GM21737 (cell line): ENCODE measurements around the gene SDK1.
A peak's percentile ranks its signal among the peaks of the same experiment; 100 is the strongest.

Experiments used
- ATAC-seq: cut with Tn5 transposase; IDR thresholded peaks from one replicate; pipeline ENCODE4 v1.9.1; 2021; ENCODE audit warnings: mild to moderate bottlenecking, moderate library complexity; ENCODE audit not compliant: unreplicated experiment

Gene SDK1

GRCh38 chr7:3289996-3290395, 11.1 kb upstream of the SDK1 start:
- no peak for ATAC-seq

- no peak for ATAC-seq
These were observed 8.4 kb upstream of the SDK1 start for GRCh38 chr7:3292694-3293093.

GRCh38 chr7:3294432-3295100, 6.5 kb upstream of the SDK1 start:
- no peak for ATAC-seq

GRCh38 chr7:3297105-3297819, 3.8 kb upstream of the SDK1 start:
- no peak for ATAC-seq

- ATAC-seq: no peak
These were observed 816 bp upstream of the SDK1 start for GRCh38 chr7:3300221-3300650.

- ATAC-seq: peak; percentile 19
These were observed 338 bp downstream of the SDK1 start for GRCh38 chr7:3301449-3301731.

- no peak for ATAC-seq
These were observed 973 bp downstream of the SDK1 start for GRCh38 chr7:3301831-3302618.

- ATAC-seq: no peak
These were observed 1.7 kb downstream of the SDK1 start for GRCh38 chr7:3302681-3303320.

- no peak for ATAC-seq
These were observed 3.1 kb downstream of the SDK1 start for GRCh38 chr7:3304131-3304530.

GRCh38 chr7:3307435-3307834, 6.4 kb downstream of the SDK1 start:
- ATAC-seq: no peak

- no peak for ATAC-seq
These were observed 8.1 kb downstream of the SDK1 start for GRCh38 chr7:3309140-3309539.

GRCh38 chr7:3309956-3310355, 8.9 kb downstream of the SDK1 start:
- ATAC-seq: no peak

GRCh38 chr7:3310884-3311283, 9.8 kb downstream of the SDK1 start:
- ATAC-seq: no peak

- no peak for ATAC-seq
These were observed 11.5 kb downstream of the SDK1 start for GRCh38 chr7:3312583-3312982.

GRCh38 chr7:3318874-3319273, 17.8 kb downstream of the SDK1 start:
- no peak for ATAC-seq

- no peak for ATAC-seq
These were observed 20.2 kb downstream of the SDK1 start for GRCh38 chr7:3321206-3321605.

GRCh38 chr7:3321745-3322144, 20.7 kb downstream of the SDK1 start:
- ATAC-seq: no peak

- no peak for ATAC-seq
These were observed 25.2 kb downstream of the SDK1 start for GRCh38 chr7:3326246-3326645.

GRCh38 chr7:3327099-3327498, 26.0 kb downstream of the SDK1 start:
- ATAC-seq: no peak

GRCh38 chr7:3327655-3328054, 26.6 kb downstream of the SDK1 start:
- no peak for ATAC-seq

- ATAC-seq: no peak
These were observed 31.3 kb downstream of the SDK1 start for GRCh38 chr7:3332308-3332707.

- no peak for ATAC-seq
These were observed 32.8 kb downstream of the SDK1 start for GRCh38 chr7:3333861-3334260.
